ENCODE measurements around the gene SH2D4B. TPM values are rescaled to one million over a fixed set of nuclear protein-coding genes. Genes with fewer than 3 reads are reported as not detected.

SH2D4B gene
- total RNA-seq, result under 0.01 TPM in 1 of 2 replicates, not detected in the other

DNA sequence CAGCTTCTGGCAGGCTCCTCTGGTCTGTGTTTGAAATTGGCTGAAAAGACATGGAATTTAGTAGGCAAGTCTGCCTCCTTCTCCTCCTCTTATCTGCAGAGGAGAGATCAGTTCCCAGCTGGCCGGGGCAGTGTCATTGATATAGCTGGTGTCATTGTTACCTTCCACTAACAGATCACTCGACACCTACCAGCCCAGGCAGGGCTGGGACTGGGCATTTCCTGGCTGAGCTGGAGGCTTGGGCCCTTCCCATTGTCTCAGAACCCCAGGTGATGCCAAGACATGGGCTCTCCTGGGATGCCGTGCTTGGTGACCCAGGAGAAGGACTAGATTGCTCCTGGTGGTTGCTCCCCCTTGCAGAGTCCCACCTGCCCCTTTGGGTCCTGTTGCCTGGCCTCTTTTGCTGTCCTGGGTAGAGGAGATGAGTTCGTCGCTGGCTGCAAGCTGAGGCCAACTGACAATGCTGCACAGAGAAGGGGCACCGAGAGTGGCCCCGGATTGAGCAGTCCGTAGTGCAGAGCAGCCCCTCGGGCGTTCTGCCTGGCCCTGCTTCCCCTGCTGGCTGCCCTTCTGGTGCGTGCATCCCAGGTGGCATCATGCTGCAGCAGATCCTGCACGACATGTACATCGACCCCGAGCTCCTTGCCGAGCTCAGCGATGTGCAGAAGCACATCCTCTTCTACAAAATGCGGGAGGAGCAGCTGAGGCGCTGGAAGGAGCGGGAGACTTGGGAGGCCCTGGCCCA is at the start of gene SH2D4B:
Gene SH2D4B, plus strand, starts transcription at position 167 of the 745 bp plus-strand sequence. Its CDS starts 430 bp downstream, at position 597.

Other genes with a start within 250 kb of the SH2D4B start
- not detected in 2 replicates for gene MAT1A, start 248.2 kb upstream of the SH2D4B start, total RNA-seq
- not detected in 2 replicates for gene DYDC1, start 181.1 kb upstream of the SH2D4B start, total RNA-seq
- not detected in 2 replicates for gene DYDC2, start 181.1 kb upstream of the SH2D4B start, total RNA-seq
- 19.6 and 23.6 TPM in 2 replicates for gene PRXL2A, start 129.4 kb upstream of the SH2D4B start, total RNA-seq
- 11.0 and 51.6 TPM in 2 replicates for gene TSPAN14, start 83.6 kb upstream of the SH2D4B start, total RNA-seq